ENCODE results near the gene RPGR. TPM values are rescaled to one million over a fixed set of nuclear protein-coding genes. Genes with fewer than 3 reads are reported as not detected.

Gene RPGR
- polyA plus RNA-seq, 3 donors: 4.3 to 10.9 (median 5.1) TPM

DNA sequence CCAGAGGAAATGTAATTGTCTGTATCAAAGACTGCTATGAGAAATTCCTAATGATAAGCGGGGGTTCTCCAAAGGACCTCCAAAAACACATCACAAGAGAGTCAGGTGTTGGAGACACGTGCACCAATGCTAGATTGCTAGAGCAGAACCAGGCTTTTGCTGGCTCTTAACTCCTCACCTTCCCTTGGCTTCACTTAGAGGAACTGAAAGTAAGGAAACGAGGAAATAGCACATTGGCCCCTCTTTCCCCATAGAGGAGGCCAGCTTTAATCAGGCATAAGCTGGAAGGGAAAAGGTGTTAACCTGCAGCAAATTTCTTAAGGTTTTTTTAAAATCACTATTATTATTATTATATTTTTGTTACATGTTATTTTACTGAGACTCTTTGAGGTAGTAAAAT, 38.6 kb upstream of the RPGR start:
- no peaks in the 10 kb centered on the region for H4K20me1 ChIP-seq (ENCODE audit: insufficient read depth, low read length)
- no peaks in the 10 kb centered on the region for H3K36me3 Mint-ChIP-seq
- H3K4me3 Mint-ChIP-seq: no peak overlapping the region
- H3K4me3 ChIP-seq (replicated peaks in 1 of 3; ENCODE audit: low read depth in 2 of 3, low read length in 3 of 3): no peak overlapping the region
- H3K4me1 ChIP-seq (ENCODE audit: control insufficient read depth in 1 of 2, insufficient read depth in 2 of 2, low read length in 2 of 2): peaks cover 8 to 24% of the 10 kb centered on the region in 2 donors
- no CpG with 5 or more reads among the region's 3 CpGs for WGBS (ENCODE audit: insufficient coverage)
- H3K4me2 ChIP-seq (replicated peaks; ENCODE audit: extremely low read depth, low read length, poor library complexity, severe bottlenecking): no peak overlapping the region
- H3K9me3 ChIP-seq (replicated peaks in 1 of 2; ENCODE audit: control insufficient read depth in 1 of 2, insufficient read depth in 1 of 2, low read length in 2 of 2): no peaks in the 10 kb centered on the region
- H3K27ac ChIP-seq (ENCODE audit: low read depth in 1 of 2, low read length in 2 of 2): no peak overlapping the region
- H3K27me3 Mint-ChIP-seq (ENCODE audit: low read depth in 3 of 3): peaks cover 0 to 6% (median 0%) of the 10 kb centered on the region in 3 donors
- H3K36me3 ChIP-seq (replicated peaks in 1 of 2; ENCODE audit: control insufficient read depth in 1 of 2, insufficient read depth in 2 of 2, low read length in 2 of 2): no peaks in the 10 kb centered on the region
- H3K27me3 ChIP-seq (ENCODE audit: control insufficient read depth in 2 of 2, insufficient read depth in 2 of 2, low read length in 2 of 2): peaks cover 0 to 2% of the 10 kb centered on the region in 2 donors
- H3K79me2 ChIP-seq (ENCODE audit: insufficient read depth, low read length): no peaks in the 10 kb centered on the region
- no peak overlapping the region for H2AFZ ChIP-seq (ENCODE audit: insufficient read depth, low read depth, low read length, poor library complexity, severe bottlenecking)
- intact Hi-C loops (cut with micrococcal nuclease): no loop called here
- peak overlapping the region in 1 of 7 donors; percentile 20 for H3K27ac Mint-ChIP-seq
- peak; percentile 51 to 66 (median 62) for DNase-seq
- peaks cover 0 to 3% (median 0%) of the 10 kb centered on the region in 7 donors for H3K9me3 Mint-ChIP-seq
- TF ChIP-seq, protein P1, sequence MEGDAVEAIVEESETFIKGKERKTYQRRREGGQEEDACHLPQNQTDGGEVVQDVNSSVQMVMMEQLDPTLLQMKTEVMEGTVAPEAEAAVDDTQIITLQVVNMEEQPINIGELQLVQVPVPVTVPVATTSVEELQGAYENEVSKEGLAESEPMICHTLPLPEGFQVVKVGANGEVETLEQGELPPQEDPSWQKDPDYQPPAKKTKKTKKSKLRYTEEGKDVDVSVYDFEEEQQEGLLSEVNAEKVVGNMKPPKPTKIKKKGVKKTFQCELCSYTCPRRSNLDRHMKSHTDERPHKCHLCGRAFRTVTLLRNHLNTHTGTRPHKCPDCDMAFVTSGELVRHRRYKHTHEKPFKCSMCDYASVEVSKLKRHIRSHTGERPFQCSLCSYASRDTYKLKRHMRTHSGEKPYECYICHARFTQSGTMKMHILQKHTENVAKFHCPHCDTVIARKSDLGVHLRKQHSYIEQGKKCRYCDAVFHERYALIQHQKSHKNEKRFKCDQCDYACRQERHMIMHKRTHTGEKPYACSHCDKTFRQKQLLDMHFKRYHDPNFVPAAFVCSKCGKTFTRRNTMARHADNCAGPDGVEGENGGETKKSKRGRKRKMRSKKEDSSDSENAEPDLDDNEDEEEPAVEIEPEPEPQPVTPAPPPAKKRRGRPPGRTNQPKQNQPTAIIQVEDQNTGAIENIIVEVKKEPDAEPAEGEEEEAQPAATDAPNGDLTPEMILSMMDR (IDR thresholded peaks at IDR 0.05): no peak
- H3K9ac ChIP-seq (ENCODE audit: insufficient read depth, low read length, poor library complexity, severe bottlenecking): no peak overlapping the region
- H3K4me1 Mint-ChIP-seq: peaks cover 16% of the 10 kb centered on the region

DNA sequence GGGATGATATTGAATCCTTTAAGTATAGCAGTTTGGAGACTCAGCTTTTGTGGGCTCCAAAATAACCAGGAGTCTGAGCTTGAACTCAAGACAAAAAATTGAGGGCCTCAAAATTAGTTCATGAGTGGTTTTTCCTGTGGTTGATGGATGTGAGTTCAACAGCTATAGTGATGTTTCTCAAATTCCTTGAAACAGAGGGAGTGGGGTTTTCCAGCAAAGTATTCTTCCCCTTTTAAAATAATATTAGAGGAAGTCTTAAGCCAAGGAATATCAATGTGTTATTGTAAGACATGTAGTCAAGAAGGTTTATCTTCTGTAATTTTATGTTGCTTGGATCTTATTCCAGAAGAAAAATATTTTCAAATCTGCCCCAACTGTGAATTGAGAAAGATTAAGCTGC, 35.7 kb upstream of the RPGR start:
- Histone ChIP-seq H3K4me2 (replicated peaks; ENCODE audit: extremely low read depth, low read length, poor library complexity, severe bottlenecking) (peak overlapping the region; percentile 5), H3K79me2 (ENCODE audit: insufficient read depth, low read length) (no peaks in the 10 kb centered on the region), H4K20me1 (ENCODE audit: insufficient read depth, low read length) (no peaks in the 10 kb centered on the region), H2AFZ (ENCODE audit: insufficient read depth, low read depth, low read length, poor library complexity, severe bottlenecking) (no peak overlapping the region), H3K9ac (ENCODE audit: insufficient read depth, low read length, poor library complexity, severe bottlenecking) (no peak overlapping the region), H3K4me1 (ENCODE audit: control insufficient read depth in 1 of 2, insufficient read depth in 2 of 2, low read length in 2 of 2) (peaks cover 8 to 24% of the 10 kb centered on the region in 2 donors), H3K27ac (ENCODE audit: low read depth in 1 of 2, low read length in 2 of 2) (no peak overlapping the region), H3K36me3 (replicated peaks in 1 of 2; ENCODE audit: control insufficient read depth in 1 of 2, insufficient read depth in 2 of 2, low read length in 2 of 2) (no peaks in the 10 kb centered on the region), H3K27me3 (ENCODE audit: control insufficient read depth in 2 of 2, insufficient read depth in 2 of 2, low read length in 2 of 2) (peaks cover 0 to 2% of the 10 kb centered on the region in 2 donors), H3K4me3 (replicated peaks in 1 of 3; ENCODE audit: low read depth in 2 of 3, low read length in 3 of 3) (no peak overlapping the region), H3K9me3 (replicated peaks in 1 of 2; ENCODE audit: control insufficient read depth in 1 of 2, insufficient read depth in 1 of 2, low read length in 2 of 2) (no peaks in the 10 kb centered on the region)
- Mint-ChIP-seq H3K36me3 (no peaks in the 10 kb centered on the region), H3K27ac (no peak overlapping the region), H3K27me3 (ENCODE audit: low read depth in 3 of 3) (peaks cover 0 to 6% (median 0%) of the 10 kb centered on the region in 3 donors), H3K4me3 (no peak overlapping the region), H3K9me3 (peaks cover 0 to 3% (median 0%) of the 10 kb centered on the region in 7 donors), H3K4me1 (peaks cover 14% of the 10 kb centered on the region)
- intact Hi-C loops (cut with micrococcal nuclease): no loop called here
- peak in 2 of 3 donors; percentile 32 to 63 for DNase-seq
- TF ChIP-seq, protein P1 (IDR thresholded peaks at IDR 0.05): no peak

Data from CD14-positive monocyte (primary cell).